Measurements from ENCODE around the gene NR3C1.

Gene NR3C1

DNA sequence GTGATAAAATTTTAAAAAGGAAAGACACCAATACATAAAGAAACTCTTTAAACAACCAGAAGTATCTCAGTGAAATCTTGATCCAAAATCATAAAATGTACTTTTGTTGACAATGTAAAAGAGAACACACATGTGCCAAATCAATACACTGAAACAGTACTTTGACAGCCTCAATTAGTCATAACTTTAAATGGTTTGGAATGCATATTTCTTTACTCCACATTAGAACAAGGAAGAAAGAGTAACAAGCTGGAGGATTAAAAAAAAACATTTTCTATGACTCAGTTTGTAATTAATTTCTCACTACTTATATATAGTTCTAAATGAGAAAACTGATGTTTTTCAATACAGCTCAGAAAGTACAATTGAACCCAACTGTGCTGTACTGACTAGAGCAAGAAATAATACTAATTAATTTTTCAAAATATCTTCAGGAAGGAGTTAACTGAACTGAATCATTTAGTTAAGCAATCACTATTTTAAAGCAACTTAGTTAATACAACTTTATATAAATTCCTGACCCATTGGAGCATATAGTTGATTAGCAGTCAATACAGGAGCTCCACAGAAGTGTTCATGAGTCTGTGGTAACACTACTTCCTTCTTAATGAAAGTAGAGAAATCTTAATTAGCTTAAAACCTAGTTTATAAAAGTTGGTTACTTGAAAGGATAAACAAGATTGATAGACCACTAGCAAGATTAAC, 101.0 kb downstream of the NR3C1 start:
- DNase-seq, result no peak

DNA sequence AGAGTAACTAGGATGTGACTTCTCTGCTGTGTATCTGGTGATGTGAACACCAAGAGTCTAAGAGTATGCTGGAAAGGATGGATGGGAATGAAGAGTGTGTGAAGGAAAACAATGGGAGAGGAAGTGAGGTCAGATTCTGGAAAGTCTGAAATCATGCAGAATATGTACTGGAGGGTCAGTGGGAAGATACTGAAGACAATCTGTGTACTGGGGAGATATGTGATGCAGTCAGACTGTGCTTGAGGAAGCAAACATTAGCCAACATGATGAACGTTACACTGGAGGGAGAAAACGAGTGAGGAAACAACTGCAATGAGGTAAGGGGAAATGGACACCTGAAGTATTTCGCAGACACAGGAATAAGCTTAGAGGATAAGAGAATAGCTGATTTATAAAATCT, 105.7 kb downstream of the NR3C1 start:
- DNase-seq, result no peak

DNA sequence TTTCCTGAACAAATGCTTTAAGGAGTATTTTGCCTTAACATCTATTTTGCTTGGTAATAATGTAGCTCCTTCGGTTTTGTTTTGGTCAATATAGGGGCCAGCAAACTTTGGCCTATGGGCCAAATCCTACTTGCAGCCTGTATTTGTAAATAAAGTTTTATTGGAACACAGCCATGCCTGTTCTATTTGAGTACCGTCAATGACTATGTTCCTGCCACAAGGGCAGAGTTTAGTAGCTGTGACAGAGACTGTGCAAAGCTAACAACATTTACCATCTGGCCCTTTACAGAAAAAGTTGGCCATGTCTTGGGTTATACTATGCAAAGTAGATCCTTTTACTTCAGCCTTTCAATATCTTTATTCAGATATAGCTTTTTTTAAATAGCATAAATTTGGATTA, 113.4 kb downstream of the NR3C1 start:
- no peak for DNase-seq

DNA sequence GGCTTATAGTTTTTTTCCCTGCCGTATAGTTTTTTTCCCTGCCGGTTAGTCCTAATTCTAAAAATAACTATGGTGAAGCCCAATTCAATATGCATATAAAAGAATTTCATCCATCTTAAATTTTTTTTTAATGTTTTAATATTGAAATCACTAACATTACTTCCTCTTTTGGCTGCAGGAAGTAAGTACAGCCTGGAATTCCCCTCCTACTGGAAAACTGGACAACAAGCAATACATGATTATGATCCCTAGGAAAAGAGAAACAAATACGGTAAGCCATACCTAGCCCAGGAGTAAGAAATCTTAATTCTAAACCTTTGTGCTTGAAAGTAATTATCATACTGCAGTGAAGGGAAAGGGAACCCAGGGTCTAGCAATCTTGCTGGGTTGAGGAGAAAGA, 119.0 kb downstream of the NR3C1 start:
- no peak for DNase-seq

DNA sequence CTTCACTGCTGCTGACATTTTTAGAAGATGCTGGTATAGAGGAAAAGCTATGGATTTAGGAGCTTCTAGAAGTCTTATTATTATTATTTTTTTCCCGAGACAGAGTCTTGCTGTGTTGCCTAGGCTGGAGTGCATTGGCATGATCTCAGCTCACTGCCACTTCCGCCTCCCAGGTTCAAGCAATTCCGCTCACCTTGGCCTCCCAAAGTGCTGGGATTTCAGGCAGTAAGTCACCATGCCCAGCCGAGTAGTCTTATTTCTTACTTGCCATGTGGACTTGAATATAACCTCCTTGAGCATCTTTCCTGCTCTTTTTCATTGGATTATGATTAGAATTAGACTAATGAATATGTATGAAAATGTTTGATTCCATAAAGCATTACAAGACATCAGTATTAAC, 119.5 kb downstream of the NR3C1 start:
- no peak for DNase-seq

DNA sequence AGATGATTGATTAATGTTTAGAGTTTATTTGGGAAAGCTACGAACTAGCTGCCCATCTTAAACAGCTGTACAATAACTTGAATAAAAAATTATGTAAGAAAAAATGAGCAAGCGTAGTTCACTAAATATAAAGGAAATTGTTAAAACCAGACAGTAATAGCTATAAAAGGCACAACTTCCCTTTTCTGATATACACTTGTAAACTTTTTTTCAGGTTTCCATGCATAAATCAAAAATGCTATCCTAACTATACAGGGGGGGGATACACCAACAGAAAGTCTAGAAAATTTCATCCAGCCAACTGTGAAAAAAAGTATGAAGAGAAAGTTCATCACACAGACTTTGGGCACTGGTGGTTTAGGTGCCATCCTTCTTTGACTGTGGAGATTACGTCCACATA, 122.3 kb downstream of the NR3C1 start:
- no peak for DNase-seq

DNA sequence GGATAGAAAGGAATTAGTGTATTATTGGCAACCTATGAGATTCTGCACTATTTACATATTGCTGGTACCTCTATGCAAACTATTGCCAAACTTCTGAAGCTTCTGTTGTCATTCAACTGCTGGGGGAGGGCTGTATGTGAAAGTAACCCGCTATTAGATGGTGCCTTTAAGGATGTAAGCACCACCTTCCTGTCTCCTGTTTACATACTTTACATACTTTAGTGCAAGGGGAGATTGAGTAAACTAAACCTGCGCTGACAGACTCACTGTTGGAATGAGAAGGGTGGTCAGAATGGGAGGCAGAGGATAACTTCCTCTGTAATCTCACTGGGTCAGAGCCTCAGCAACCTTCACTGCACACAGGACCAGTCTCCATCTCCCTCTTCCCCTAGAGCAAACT, 123.8 kb downstream of the NR3C1 start:
- DNase-seq, result no peak

DNA sequence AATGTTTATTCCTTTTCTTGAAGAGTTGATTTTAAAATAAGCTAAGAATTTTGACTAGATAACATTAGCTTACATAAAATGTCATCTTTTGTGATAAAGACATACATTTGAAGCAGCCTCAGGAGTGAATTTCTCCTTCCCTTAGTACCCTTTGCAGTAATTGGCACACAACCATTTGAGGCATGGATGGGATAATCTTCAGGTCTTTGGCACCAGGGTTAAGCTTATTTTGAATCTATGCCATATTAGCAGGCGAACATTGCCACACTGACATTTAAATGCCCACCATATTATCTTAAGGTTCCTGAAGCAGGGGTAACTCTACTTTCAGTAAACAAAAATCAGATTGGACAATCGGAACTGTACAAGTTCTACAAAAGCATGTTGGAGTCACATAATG, 126.0 kb downstream of the NR3C1 start:
- no peak for DNase-seq

DNA sequence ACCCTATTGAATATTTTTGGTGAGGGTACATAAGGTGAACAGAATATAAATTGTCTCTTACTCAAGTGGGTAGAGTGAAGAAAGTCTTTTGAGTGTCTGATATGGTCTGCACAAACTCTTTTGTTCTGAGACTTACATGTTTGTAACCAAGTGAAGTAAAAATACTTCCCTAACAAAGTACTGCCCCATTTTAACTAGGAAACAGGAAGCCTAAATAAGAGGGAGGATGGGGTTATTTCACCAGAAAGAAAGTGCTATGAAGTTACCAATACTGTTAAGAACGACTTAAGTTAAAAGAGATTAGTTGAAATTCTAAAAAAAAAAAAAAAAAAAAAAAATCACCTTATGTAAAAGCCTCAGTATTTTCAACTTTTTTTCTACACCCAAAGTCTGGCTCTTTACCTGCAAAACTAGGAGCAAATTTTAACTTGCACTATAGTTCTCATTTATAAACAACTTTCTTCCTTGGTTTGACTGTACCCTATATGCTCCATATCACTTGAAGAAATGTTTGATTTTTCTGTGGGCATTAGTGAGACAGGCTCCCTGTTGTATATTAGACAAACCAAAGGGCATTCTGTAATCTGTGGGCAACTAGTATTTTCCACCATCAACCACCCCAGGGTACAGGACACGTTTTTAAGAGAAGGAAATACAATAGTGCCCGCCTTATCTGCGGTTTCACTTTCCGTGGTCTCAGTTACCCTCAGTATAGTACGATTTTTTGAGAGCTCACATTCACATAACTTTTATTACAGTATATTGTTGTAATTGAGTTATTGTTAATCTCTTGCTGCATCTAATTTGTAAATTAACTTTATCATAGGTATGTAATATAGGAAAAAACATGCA, 127.7 kb downstream of the NR3C1 start:
- no peak for DNase-seq

DNA sequence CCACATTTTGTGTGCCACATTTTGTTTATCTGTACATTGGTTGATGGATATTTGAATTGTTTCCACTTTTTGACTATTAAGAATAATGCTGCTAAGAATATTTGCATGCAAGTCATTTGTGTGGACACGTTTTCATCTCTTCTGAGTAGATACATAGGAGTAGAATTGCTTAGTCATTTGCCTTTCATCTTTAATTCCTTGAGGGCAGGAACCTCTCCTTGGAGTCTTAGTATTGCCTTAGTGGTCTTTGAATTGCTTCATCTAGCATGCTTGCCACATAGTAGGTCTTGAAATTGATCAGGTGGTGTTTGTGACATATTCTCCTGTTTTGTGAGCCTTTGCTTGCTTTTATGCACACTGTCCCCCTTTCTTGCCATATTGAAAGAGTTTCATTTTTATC, 128.5 kb downstream of the NR3C1 start:
- DNase-seq, result no peak

DNA sequence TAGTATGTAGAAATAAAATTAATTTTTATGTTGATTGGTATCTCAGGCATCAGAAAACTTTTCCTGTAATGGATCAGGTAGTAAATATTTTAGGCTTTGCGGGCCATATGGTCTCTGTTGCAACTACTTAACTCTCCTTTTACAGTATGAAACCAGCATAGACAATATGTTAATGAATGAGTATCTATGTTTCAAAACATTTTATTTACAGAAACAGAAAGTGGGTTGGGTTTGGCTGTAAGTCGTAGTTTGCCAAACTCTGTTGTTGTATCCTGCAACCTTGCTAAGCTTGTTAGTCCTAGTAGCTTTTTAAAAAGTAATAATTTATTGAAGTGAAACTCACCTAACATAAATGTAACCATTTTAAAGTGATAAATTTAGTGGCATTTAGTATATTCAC, 132.1 kb downstream of the NR3C1 start:
- no peak for DNase-seq

DNA sequence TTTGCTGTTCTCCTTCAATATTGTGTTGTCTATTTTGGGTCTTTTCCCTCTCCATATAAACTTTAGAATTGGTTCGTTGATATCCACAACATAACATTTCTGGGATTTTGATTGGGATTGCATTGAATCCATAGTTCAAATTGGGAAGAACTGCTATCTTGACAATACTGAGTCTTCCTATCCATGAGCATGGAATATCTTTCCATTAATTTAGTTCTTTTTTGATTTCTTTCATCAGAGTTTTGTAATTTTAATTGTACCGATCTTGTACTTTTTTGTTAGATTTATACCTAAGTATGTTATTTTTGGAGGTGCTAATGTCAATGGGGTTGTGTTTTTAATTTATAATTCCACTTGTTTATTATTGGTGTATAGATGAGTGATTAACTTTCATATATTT, 135.1 kb downstream of the NR3C1 start:
- DNase-seq, result no peak

DNA sequence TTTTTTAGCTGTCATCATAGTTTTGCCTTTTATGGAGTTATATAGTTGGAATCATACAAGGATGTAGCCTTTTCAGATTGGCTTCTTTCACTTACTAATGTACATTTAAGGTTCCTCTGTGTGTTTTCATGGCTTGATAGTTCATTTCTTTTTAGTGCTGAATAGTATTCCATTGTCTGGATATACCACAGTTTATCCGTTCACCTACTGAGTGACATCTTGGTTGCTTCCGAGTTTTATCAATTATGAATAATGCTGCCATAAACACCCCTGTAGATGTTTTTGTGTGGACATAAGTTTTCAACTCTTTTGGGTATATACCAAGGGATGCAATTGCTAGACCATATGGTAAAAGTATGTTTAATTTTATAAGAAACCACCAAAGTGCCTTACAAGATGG, 136.3 kb downstream of the NR3C1 start:
- DNase-seq, result no peak

DNA sequence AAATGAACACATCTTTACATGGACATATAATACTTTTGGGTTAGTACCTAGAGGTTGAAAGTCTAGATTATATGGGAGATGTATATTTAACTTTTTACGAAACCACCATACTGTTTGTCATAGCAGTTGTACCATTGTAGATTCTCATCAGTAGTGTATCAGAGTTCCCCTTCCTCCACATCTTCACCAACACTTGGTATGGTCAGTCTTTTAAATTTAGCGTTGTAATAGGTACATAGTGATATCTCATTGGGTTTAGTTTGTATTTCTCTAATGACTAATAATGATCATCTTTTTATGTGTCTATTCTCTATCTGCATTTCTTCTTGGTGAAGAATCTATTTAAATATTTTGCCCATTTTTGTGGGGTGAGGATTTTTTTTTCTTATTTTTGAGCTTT, 137.5 kb downstream of the NR3C1 start:
- DNase-seq, result no peak

DNA sequence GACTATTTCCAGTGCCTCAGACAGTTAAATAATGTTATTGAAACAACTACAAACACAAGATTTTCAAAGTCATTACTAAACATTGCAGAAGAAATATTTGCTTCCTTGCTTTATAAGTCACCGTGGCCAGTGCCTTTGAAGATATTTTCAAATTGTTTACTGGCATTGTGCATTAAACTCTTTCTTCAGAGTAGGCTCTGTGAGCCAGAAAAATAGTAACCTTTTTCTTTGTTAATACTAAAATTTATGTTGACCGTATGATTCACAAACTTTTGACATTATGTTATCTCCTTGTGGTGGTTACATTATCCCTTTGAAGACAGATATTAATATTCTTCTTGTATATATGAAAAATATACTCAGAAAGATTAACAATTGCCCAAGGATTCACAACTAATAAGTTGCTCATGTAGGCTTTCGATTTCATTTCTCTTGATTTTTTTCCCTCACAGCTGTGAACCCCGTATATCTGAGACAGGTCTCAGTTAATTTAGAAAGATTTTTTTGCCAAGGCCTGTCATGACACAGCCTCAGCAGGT, 140.1 kb downstream of the NR3C1 start:
- DNase-seq, result no peak

DNA sequence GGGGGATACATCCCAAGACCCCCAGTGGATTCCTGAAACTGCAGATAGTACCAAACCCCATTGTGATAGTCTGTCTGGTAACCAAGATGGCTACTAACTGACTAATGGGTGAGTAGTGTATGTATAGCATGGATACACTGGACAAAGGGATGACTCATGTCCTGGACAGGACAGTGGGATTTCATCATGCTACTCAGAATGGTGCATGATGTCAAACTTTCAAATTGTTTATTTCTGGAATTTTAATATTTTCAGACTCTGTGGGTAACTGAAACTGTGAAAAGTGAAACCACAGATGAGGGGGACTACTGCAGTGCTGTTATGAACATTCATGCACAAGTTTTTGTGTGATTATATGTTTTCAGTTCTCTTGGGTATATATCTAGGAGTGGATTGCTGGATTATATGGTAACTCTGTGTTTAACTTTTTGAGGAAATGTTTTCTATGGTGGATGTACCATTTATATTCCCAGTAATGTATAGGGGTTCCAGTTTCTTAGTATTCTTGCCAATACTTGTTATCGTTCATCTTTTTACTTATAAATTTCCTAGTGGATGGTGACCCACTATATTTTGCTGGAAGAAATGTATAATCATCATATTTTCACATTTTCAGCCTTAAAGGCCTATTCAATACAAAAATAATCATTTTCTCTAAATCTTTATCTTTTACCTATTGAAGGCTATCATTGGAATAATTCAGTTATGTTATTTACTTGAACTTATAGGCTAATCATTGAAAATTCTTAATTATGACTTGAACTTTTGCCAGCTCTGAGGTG, 140.9 kb downstream of the NR3C1 start:
- no peak for DNase-seq

DNA sequence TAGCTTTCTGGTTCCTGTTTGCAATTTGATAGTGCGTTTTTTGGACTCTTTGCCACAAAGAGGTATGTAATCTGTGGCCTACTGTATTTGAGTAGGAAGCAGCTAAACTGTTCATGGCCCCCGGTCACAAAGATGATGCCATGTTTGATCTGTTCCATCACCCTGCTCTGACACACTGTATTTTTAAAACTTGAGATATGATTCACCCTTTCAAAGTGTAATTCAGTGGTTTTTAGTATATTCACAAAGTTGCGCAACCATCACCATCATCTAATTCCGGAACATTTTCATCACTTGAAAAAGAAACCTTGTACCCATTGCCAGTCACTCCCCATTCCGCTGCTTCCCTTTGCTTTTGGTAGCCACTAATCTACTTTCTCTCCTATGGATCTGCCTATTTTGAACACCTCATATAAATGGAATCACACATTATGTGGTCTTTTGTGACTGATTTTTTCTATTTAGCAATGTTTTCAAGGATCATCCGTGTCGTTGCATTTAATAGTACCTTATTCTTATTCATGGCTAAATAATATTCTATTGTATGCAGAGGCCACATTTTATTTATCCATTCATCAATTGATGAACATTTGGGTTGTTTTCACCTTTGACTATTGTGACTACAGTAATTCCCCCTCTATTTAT, 141.6 kb downstream of the NR3C1 start:
- DNase-seq, result no peak

DNA sequence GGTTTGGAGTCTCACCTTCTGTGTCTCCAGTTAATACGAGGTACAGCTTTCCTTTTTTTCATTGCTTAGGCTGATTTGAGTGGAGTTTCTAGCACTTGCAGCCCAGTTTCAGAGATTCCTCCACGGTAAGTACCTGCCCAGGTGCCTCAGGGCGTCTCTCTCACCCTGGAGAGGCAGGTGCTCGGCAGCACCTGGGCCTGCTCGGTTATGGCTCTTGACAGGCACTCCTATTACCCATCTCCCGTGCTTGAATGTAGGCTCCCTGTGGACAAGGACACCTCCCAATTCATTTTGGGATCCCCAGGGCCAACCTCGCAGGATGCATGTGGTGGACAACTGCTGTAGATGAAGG, 144.3 kb downstream of the NR3C1 start:
- no peak for DNase-seq

DNA sequence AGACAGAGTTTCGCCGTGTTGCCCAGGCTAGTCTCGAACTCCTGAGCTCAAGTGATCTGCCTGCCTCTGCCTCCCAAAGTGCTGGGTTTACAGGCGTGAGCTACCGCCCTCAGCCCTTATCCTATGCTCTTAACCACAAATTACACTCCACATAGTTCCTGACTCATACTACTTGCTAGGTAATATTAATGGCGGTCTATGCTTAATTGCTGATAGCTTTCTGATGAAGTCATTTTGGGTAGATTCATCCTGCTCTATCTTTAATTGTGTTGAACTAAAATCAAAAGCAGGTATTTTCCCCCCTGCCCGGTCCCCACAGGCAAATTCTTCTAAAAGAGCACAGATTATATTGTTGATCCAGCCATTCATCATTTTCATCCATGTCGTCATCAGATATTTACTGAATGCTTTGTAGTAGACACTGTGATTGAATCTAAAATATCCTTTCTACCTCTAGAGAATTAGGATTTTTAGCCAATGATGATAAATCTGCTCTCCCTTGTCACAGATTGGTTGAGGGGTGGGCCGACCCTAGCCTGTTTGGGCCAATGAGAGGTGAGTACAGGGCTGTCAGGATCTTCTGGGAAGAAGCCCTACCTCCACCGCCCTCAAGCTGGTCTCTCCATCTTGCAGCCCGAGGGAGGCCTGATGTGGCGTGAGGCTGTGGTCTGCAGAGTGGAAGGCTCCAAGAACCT, 144.8 kb downstream of the NR3C1 start:
- DNase-seq, result no peak

DNA sequence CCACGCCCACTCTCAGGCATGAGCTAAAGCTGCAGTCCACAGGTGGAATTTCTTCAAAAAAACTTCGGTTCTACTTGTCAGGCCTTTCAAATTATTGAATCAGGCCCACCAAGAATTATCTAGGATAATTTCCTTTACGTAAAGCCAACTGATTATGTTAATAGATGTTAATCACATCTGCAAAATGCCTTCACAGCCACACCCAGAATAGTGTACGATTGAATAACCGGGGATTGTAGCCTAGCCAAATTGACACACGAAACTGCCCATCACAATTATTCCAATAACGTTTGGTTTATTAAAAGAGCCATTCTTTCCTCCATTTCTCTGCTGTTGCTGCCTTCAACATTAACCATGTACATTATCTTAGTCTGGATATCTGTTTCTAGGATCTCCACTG, 148.7 kb downstream of the NR3C1 start:
- DNase-seq, result no peak

DNA sequence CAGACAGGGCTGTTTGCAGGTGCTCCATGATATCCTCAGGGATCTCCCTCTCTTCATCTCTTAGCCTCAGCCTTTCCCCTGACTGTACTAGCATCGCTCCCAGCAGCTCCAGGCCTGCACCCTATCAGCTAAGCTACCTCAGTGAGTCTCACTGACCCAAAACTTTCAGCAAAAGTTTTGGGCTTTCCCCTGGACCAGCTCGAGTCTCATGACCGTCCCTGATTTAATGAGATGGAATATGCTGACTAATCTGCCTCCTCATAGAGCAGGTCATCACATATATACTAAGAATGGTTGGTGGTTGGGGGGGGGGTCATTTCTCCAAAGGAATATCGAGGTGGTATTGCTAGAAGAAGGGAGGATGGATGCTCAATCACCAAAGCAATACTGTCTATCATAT, 151.5 kb downstream of the NR3C1 start:
- DNase-seq, result no peak

DNA sequence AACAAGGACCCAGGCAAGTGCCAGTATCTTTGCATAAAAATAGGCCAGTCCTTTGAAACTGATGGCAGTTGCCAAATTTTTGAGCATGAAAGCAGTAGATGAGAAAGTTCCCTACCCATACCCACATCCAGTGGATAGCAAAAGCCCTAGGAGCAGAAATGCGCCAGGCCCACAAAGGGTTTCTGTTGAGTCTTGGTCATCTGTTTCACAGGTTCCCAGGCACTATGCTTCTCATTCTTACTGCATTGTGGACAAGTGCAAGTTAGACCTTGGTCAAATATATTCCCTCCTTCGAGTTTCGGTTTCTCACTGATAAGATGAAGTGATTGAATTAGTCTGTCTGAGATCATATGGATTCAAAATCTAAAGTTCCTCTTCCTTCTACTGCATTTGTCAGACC, 152.3 kb downstream of the NR3C1 start:
- no peak for DNase-seq

DNA sequence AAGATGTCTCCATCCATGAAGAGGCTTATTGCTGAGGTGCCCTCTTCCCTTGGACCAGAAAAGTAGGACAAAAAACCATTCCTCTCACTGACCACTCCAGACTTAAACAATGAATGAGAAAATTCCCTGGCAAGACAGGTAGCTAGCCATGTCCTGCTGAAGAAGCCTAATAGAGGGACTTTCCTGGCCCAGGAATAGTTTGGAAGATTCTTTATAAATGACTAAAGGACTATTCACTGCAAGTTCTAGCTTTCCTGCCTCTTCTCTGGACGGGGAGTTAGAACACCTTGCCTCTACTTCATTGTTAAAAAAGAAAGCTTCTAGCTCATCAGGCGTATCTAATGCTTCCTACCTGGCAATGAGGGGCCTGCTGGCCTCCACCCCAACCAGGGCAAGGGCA, 153.6 kb downstream of the NR3C1 start:
- DNase-seq, result no peak

All from NCI-H1436 (cell line).